Myocyte (in vitro differentiated cells): ENCODE results near the gene FYB1. TPM values are rescaled to one million over a fixed set of nuclear protein-coding genes. Genes with fewer than 3 reads are reported as not detected.

Experiments used
- DNase-seq: peaks from one replicate; pipeline ENCODE4 v3.0.0-alpha.2; 2012; ENCODE audit warnings: low read depth
- total RNA-seq: library from RNA; depleted of rRNA; stranded (reverse); fragments of >200 nt; gene quantifications from 2 replicates; pipeline ENCODE4 v1.2.3, GENCODE V29; 2014

FYB1 gene
- total RNA-seq, 1 donor from 2014 or later, result not detected

GRCh38 chr5:39057734-39058133, 161.6 kb downstream of the FYB1 start:
- no peak for DNase-seq

GRCh38 chr5:39055768-39056398, 163.5 kb downstream of the FYB1 start:
- DNase-seq, result no peak

Other genes with a start within 250 kb of the FYB1 start
- 28.5 and 38.3 TPM in 2 replicates for gene RICTOR, start 145.2 kb downstream of the FYB1 start, total RNA-seq
- gene C9, start 144.9 kb upstream of the FYB1 start, total RNA-seq, result not detected in 2 replicates
- 55.3 and 72.3 TPM in 2 replicates for gene DAB2, start 205.4 kb upstream of the FYB1 start, total RNA-seq